K562 (cell line): ENCODE data around the gene EFNA5. TPM values are rescaled to one million over a fixed set of nuclear protein-coding genes. Genes with fewer than 3 reads are reported as not detected.

ENCODE experiments used
- ATAC-seq: fragments of 200-7000 bp; cut with Tn5 transposase; 3 replicates; pipeline ENCODE4 v1.9.1; 2020; ENCODE audit warnings: moderate library complexity
- BruUV-seq: library from RNA; stranded (reverse); fragments of 400-500 nt; replicated peaks from 2 replicates; lab custom pipeline; 2021; lab: Mats Ljungman, UMichigan
- CTCF ChIA-PET: fragments of 300-600 bp; formaldehyde crosslinking; extraction: SDS; loops from one replicate; lab custom pipeline; 2021; ENCODE audit warnings: low intra/inter-chr PET ratio; lab: Yijun Ruan, JAX
- POLR2A ChIA-PET: fragments of 300-600, 350-650 bp; sonication (Branson Sonifier 250); formaldehyde crosslinking; extraction: SDS; loops from one replicate; lab custom pipeline; 2021; ENCODE audit warnings: antibody characterized with exemption, inconsistent platforms; lab: Yijun Ruan, JAX
- DNase-seq, 4 experiments: peaks; one replicate each; pipeline versions ENCODE4 v3.0.0 to v3.0.0-alpha.2; 2011 to 2018; ENCODE audit warnings: low spot score in 3 of 4, mixed read lengths in 3 of 4; ENCODE audit errors: extremely low read depth in 1 of 4
- FAIRE-seq: peaks from 2 replicates; lab custom pipeline; 2011; peaks lifted over from hg19 to GRCh38; lab: Jason Lieb, UNC
- H2AFZ ChIP-seq: 2 replicates; pipeline ENCODE4 v1.6.0; 2011; ENCODE audit warnings: low read depth, low read length, control low read depth, inconsistent platforms
- H3K27ac ChIP-seq: fragments of 200-600 bp; 3 replicates; pipeline ENCODE4 v1.8.0; 2011; ENCODE audit warnings: low read depth, mild to moderate bottlenecking, control low read depth, inconsistent platforms, low read length, moderate library complexity, mixed read lengths; ENCODE audit errors: extremely low read depth
- H3K27me3 ChIP-seq, 2 experiments: fragments of 300-600 bp in 1 of 2; 2 replicates in 1 of 2; 3 replicates in 1 of 2; pipeline versions ENCODE4 v1.6.0 to v1.8.0; 2011; ENCODE audit warnings: inconsistent platforms in 2 of 2, low read length in 2 of 2, mild to moderate bottlenecking in 1 of 2, mixed read lengths in 1 of 2, moderate library complexity in 1 of 2; ENCODE audit not compliant: control insufficient read depth in 2 of 2, insufficient read depth in 2 of 2
- H3K36me3 ChIP-seq: fragments of 300-600 bp; 3 replicates; pipeline ENCODE4 v1.8.0; 2011; ENCODE audit warnings: mild to moderate bottlenecking, low read length, inconsistent platforms; ENCODE audit not compliant: control insufficient read depth, insufficient read depth
- H3K4me1 ChIP-seq, 2 experiments: fragments of 200-600 bp in 1 of 2; replicated peaks in 1 of 2; 2 replicates in 1 of 2; 3 replicates in 1 of 2; pipeline versions ENCODE4 v1.5.1 to v1.8.0; 2011; ENCODE audit warnings: inconsistent platforms in 2 of 2, low read length in 2 of 2, mild to moderate bottlenecking in 1 of 2, mixed read lengths in 1 of 2, moderate library complexity in 1 of 2; ENCODE audit not compliant: control insufficient read depth in 2 of 2, insufficient read depth in 2 of 2
- H3K4me2 ChIP-seq: 2 replicates; pipeline ENCODE4 v1.6.1; 2011; ENCODE audit warnings: low read length, control low read depth, inconsistent platforms, mixed read lengths; ENCODE audit not compliant: insufficient read depth
- H3K4me3 ChIP-seq: fragments of 200-600 bp; sonication (generic), shearing (Covaris generic); 2 replicates; pipeline ENCODE4 v1.5.1; 2016; ENCODE audit warnings: control low read depth, inconsistent platforms
- H3K79me2 ChIP-seq: fragments of 200-600 bp; 3 replicates; pipeline ENCODE4 v1.8.0; 2011; ENCODE audit warnings: low read length, inconsistent platforms; ENCODE audit not compliant: control insufficient read depth, insufficient read depth
- H3K9ac ChIP-seq, 2 experiments: 2 replicates each; pipeline versions ENCODE4 v1.6.0 to v1.6.1; 2011; ENCODE audit warnings: low read depth in 2 of 2, low read length in 2 of 2, control low read depth in 1 of 2, inconsistent platforms in 1 of 2, mild to moderate bottlenecking in 1 of 2, mixed read lengths in 1 of 2; ENCODE audit not compliant: insufficient read depth in 1 of 2
- H3K9me1 ChIP-seq: one replicate; pipeline ENCODE4 v1.6.0; 2011; ENCODE audit warnings: inconsistent platforms, mild to moderate bottlenecking, low read length, moderate library complexity; ENCODE audit not compliant: control insufficient read depth, insufficient read depth
- H3K9me3 ChIP-seq: replicated peaks from 2 replicates; pipeline ENCODE4 v1.5.1; 2011; ENCODE audit warnings: low read depth, low read length, inconsistent platforms; ENCODE audit not compliant: control insufficient read depth, insufficient read depth
- H4K20me1 ChIP-seq: replicated peaks from 2 replicates; pipeline ENCODE4 v1.6.1; 2011; ENCODE audit warnings: low read length, inconsistent platforms, mixed read lengths; ENCODE audit not compliant: control insufficient read depth, insufficient read depth
- CAMTA2 ChIP-seq: fragments of 250-450 bp; sonication (Bioruptor Pico); conservative IDR thresholded peaks from 2 replicates; pipeline ENCODE4 v1.5.1; 2022
- CBFB ChIP-seq: sonication (generic); formaldehyde crosslinking; IDR thresholded peaks from 2 replicates; pipeline ENCODE4 v1.4.0; 2020; ENCODE audit warnings: mild to moderate bottlenecking, missing genetic modification reagents
- FOXK1 ChIP-seq: sonication (generic); formaldehyde crosslinking; IDR thresholded peaks from 2 replicates; pipeline ENCODE4 v1.8.0; 2022; ENCODE audit warnings: missing genetic modification reagents, mild to moderate bottlenecking, borderline replicate concordance
- GABPA ChIP-seq: fragments of 200-800 bp; sonication (Bioruptor generic); conservative IDR thresholded peaks from 2 replicates; pipeline ENCODE4 v1.6.1; 2016; ENCODE audit warnings: low read depth, missing genetic modification characterization, missing compliant biosample characterization
- GTF2E2 ChIP-seq: fragments of 200-800 bp; sonication (Bioruptor generic); IDR thresholded peaks from 2 replicates; pipeline ENCODE4 v1.6.1; 2016; ENCODE audit warnings: missing genetic modification characterization, missing compliant biosample characterization
- KAT7 ChIP-seq: sonication (generic); formaldehyde crosslinking; IDR thresholded peaks from 2 replicates; pipeline ENCODE4 v1.8.0; 2022; ENCODE audit warnings: missing genetic modification reagents, mild to moderate bottlenecking, borderline replicate concordance
- KLF13 ChIP-seq: fragments of 450-650 bp; IDR thresholded peaks from 2 replicates; pipeline ENCODE4 v1.6.1; 2016; ENCODE audit warnings: missing genetic modification characterization, low read depth, mild to moderate bottlenecking, missing compliant biosample characterization, moderate library complexity, borderline replicate concordance
- MAFK ChIP-seq: IDR thresholded peaks from 2 replicates; pipeline ENCODE4 v1.6.1; 2011; ENCODE audit warnings: low read length, improper control_type of control experiment
- MECOM ChIP-seq: fragments of 250-450 bp; sonication (Bioruptor Pico); IDR thresholded peaks from 2 replicates; pipeline ENCODE4 v1.8.0; 2022; ENCODE audit warnings: inconsistent platforms
- NR1H2 ChIP-seq: sonication (generic); formaldehyde crosslinking; IDR thresholded peaks from 2 replicates; pipeline ENCODE4 v1.4.0; 2020; ENCODE audit warnings: mild to moderate bottlenecking, missing genetic modification reagents
- RBM22 ChIP-seq: fragments of 200-400 bp; formaldehyde crosslinking; IDR thresholded peaks from 2 replicates; pipeline ENCODE4 v1.6.1; 2018; ENCODE audit warnings: low read length, low read depth; ENCODE audit not compliant: poor library complexity, severe bottlenecking
- XRCC4 ChIP-seq: IDR thresholded peaks from one replicate; pipeline ENCODE4 v1.6.1; 2011; ENCODE audit not compliant: insufficient read depth, insufficient read length; ENCODE audit errors: extremely low read depth
- ZNF133 ChIP-seq: fragments of 250-450 bp; sonication (Bioruptor Pico); IDR thresholded peaks from 2 replicates; pipeline ENCODE4 v1.4.0; 2020; ENCODE audit warnings: mild to moderate bottlenecking
- WGBS: fragments of 100-300 bp; shearing (Covaris generic); methylation state at CpG from one replicate; pipeline ENCODE4 v1.1.6; 2016; ENCODE audit warnings: low coverage, mixed read lengths; ENCODE audit not compliant: insufficient coverage; ENCODE audit errors: missing lambda C conversion rate; 5-methylcytosine and 5-hydroxymethylcytosine counted together
- in situ Hi-C: fragments of 300-500 bp; cut with MboI; formaldehyde crosslinking; loops from 4 replicates; pipeline ENCODE4 v1.15.0; 2018; ENCODE audit warnings: inconsistent platforms, mixed read lengths
- intact Hi-C: fragments of 100-400 bp; cut with micrococcal nuclease; formaldehyde crosslinking; loops from 2 replicates; pipeline ENCODE4 v1.14.2; 2022
- polyA plus RNA-seq, 8 experiments: library from polyadenylated mRNA; depleted of rRNA in 4 of 8; stranded (reverse) in 5 of 8; unstranded in 3 of 8; fragments of >200 nt; fragmentation: Nextera tagmentation in 2 of 8; fragmentation: Illumina TruSeq in 1 of 8; extraction: Ambion mirVana in 2 of 8; extraction: Trizol in 1 of 8; gene quantifications; 2 replicates each; pipeline versions ENCODE4 v1.2.1 to v1.2.3, GENCODE V29; 2011 to 2014; ENCODE audit warnings: inconsistent platforms in 1 of 8, missing spikeins in 1 of 8
- total RNA-seq, 7 experiments: library from RNA; depleted of rRNA in 6 of 7; stranded (reverse); fragments of >200 nt in 6 of 7; fragmentation: Illumina TruSeq in 2 of 7; extraction: Trizol in 2 of 7; gene quantifications; 2 replicates each; pipeline versions ENCODE4 v1.2.1 to v1.2.3, GENCODE V29; 2011 to 2021; ENCODE audit warnings: low replicate concordance in 1 of 7
- TF ChIP-seq, protein P1 (sequence below): fragments of 450-650 bp; formaldehyde crosslinking; IDR thresholded peaks from 2 replicates; pipeline ENCODE4 v1.4.0; 2020; ENCODE audit warnings: mild to moderate bottlenecking, moderate library complexity

EFNA5 gene
- total and polyA plus RNA-seq, 9 of the 15 experiments (the other 6 are each of a cell fraction or from before 2014, with no cell fraction given), result 0.20 TPM; not detected in 8

GRCh38 chr5:107712359-107712870 lies 41.7 kb upstream of the EFNA5 start:
- Histone ChIP-seq H3K9me3 (no peaks in the 10 kb centered on the region), H3K27me3 (no peaks in the 10 kb centered on the region), H3K4me1 (no peaks in the 10 kb centered on the region), H3K27ac (no peak overlapping the region), H3K9ac (no peak overlapping the region), H4K20me1 (no peaks in the 10 kb centered on the region), H3K9me1 (no peaks in the 10 kb centered on the region), H2AFZ (no peak overlapping the region), H3K4me3 (no peak overlapping the region), H3K79me2 (no peaks in the 10 kb centered on the region), H3K4me2 (no peak overlapping the region), H3K36me3 (no peaks in the 10 kb centered on the region)
- intact Hi-C loops (no loop called here), in situ Hi-C loops (no loop called here)
- no peak for TF ChIP-seq XRCC4
- no peak for TF ChIP-seq GABPA (tag)
- TF ChIP-seq, protein P1, sequence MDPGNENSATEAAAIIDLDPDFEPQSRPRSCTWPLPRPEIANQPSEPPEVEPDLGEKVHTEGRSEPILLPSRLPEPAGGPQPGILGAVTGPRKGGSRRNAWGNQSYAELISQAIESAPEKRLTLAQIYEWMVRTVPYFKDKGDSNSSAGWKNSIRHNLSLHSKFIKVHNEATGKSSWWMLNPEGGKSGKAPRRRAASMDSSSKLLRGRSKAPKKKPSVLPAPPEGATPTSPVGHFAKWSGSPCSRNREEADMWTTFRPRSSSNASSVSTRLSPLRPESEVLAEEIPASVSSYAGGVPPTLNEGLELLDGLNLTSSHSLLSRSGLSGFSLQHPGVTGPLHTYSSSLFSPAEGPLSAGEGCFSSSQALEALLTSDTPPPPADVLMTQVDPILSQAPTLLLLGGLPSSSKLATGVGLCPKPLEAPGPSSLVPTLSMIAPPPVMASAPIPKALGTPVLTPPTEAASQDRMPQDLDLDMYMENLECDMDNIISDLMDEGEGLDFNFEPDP (CRISPR knock-in tag), result no peak
- no peak for TF ChIP-seq NR1H2 (CRISPR knock-in tag)
- TF ChIP-seq FOXK1 (CRISPR knock-in tag), result no peak
- no peak for TF ChIP-seq ZNF133
- no peak for TF ChIP-seq KLF13 (tag)
- TF ChIP-seq MAFK, result no peak
- TF ChIP-seq MECOM (CRISPR knock-in tag), result no peak
- no peak for TF ChIP-seq GTF2E2 (tag)
- no peak for TF ChIP-seq RBM22
- no peak for TF ChIP-seq CAMTA2 (CRISPR knock-in tag)
- TF ChIP-seq CBFB, result no peak
- TF ChIP-seq KAT7 (CRISPR knock-in tag), result no peak
- ATAC-seq, result no peak
- FAIRE-seq, result no peak
- no peak for DNase-seq
- BruUV-seq, result no TSS peak
- ChIA-PET POLR2A (no interaction called here), CTCF (no interaction called here)
- WGBS, result 0% methylated on average over 2 of the region's 2 CpGs
